ENCODE results near the gene SLC2A10.

The SLC2A10 gene

DNA sequence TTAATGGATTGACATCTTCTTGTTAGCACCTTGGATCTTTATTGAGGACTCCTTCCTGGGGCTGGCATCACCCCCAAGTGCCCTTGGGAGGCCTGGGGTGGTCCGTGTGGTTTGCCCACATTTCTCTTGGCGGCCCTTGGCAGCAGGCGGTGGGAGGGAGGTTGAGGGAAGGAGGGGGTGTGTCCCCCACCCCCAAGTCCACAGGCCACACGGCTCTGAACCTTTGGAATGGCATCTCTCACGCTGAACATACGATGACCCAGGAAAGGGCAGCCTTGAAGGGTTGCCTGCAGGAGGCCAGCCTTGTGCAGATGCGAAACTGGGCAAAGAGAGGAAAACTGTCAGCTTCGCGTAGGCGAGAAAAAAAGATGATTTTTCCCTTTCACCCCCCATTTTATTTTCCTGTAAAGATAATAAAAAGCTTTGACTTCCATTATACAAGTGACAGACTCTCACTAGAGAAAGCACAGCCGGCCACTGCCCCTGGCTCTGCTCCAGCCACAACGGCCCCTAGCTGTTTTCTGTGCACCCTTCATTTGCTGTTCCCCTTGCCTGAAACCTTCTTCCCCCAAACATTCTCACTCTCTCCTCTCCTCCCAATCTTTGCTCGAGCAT is 56.2 kb downstream of the SLC2A10 start:
- TF ChIP-seq, protein P1, sequence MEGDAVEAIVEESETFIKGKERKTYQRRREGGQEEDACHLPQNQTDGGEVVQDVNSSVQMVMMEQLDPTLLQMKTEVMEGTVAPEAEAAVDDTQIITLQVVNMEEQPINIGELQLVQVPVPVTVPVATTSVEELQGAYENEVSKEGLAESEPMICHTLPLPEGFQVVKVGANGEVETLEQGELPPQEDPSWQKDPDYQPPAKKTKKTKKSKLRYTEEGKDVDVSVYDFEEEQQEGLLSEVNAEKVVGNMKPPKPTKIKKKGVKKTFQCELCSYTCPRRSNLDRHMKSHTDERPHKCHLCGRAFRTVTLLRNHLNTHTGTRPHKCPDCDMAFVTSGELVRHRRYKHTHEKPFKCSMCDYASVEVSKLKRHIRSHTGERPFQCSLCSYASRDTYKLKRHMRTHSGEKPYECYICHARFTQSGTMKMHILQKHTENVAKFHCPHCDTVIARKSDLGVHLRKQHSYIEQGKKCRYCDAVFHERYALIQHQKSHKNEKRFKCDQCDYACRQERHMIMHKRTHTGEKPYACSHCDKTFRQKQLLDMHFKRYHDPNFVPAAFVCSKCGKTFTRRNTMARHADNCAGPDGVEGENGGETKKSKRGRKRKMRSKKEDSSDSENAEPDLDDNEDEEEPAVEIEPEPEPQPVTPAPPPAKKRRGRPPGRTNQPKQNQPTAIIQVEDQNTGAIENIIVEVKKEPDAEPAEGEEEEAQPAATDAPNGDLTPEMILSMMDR (IDR thresholded peaks at IDR 0.05; ENCODE audit: low read depth, low read length): no peak
- no peak for DNase-seq (ENCODE audit: extremely low read depth, low read depth)

- TF ChIP-seq, protein P1 (IDR thresholded peaks at IDR 0.05; ENCODE audit: low read depth, low read length): peak; percentile 61
- no peak for DNase-seq (ENCODE audit: extremely low read depth, low read depth)
These were observed 57.8 kb downstream of the SLC2A10 start for GRCh38 chr20:46767127-46767761.

DNA sequence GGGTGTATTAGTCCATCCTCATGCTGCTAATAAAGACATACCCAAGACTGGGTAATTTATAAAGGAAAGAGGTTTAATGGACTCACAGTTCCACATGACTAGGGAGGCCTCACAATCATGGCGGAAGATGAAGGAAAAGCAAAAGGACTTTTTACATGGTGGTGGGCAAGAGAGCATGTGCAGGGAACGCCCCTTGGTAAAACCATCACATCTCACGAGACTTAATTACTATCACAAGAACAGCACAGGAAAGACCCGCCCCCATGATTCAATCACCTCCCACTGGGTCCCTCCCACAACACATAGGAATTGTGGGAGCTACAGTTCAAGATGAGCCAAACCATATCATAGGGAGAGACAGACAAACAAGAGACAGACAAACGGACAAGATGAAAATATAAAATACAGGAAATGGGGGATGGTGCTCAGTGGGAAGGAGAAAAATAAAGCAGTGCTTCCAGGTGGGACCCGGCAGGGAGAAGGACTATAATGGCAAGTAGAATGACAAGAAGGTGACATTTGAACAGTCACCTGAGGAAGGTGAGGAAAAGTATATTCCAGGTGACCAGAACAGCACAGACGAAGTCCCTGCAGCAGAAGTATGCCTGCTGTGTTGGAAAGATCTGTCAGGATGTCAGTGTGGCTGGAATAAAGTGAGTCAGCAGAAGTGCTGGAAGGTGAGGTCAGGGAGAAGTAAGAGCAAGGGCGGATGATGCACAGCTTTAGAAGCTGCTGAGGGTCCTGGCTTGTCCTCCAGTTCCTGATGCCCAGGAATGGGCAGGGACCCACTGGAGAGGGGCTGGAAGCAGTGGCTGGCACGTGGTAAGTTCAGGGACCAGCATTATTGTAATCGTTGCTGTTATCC is 61.1 kb downstream of the SLC2A10 start:
- TF ChIP-seq, protein P1 (IDR thresholded peaks at IDR 0.05; ENCODE audit: low read depth, low read length): no peak
- DNase-seq (ENCODE audit: extremely low read depth, low read depth): no peak

DNA sequence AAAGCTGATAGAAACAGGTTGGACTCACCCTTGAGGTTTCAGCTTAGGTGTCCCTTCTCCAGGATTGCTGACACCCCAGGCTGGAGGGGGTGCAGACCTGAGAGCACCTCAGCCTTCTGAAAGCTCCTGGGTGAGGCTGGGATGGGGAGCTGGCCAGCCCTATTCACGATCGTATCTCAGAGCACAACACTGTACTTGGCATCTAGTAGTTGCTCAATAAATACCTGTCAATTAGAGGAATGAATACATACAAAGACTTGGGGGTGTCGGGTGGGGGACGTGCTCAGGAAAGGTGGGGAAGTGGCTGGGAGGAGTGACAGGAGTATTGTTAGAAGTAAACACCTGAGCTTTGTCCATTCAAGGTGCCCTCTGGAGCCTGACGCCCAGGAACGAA is 61.7 kb downstream of the SLC2A10 start:
- DNase-seq (ENCODE audit: extremely low read depth, low read depth): no peak
- TF ChIP-seq, protein P1 (IDR thresholded peaks at IDR 0.05; ENCODE audit: low read depth, low read length): no peak

DNA sequence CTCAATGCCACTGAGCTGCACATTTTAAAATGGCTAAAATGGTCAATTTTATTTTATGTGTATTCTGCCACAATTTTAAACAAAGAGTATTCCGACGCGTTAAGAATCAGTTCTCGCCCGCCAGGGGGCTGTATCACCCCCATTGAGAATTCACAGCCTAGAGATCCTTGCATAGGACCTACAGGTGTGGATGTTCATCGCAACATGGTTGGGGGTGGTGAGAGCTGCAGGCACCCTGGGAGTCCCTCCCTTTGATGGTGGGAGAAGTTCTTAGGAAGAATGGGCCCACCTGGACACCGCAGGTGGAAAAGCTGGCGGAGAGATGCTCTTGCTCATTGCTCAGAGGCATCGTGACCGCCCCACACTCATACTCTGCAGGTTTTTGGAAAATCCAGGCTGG is 63.5 kb downstream of the SLC2A10 start:
- no peak for DNase-seq (ENCODE audit: extremely low read depth, low read depth)
- TF ChIP-seq, protein P1 (IDR thresholded peaks at IDR 0.05; ENCODE audit: low read depth, low read length): no peak; the same call in 1 of the 2 replicates

- TF ChIP-seq, protein P1 (IDR thresholded peaks at IDR 0.05; ENCODE audit: low read depth, low read length): no peak
- no peak for DNase-seq (ENCODE audit: extremely low read depth, low read depth)
These were observed 64.2 kb downstream of the SLC2A10 start for GRCh38 chr20:46773680-46774079.

- TF ChIP-seq, protein P1 (IDR thresholded peaks at IDR 0.05; ENCODE audit: low read depth, low read length): no peak
- DNase-seq (ENCODE audit: extremely low read depth, low read depth): no peak
These were observed 64.8 kb downstream of the SLC2A10 start for GRCh38 chr20:46774236-46774635.
